ENCODE data around the gene FBXW11. TPM values are rescaled to one million over a fixed set of nuclear protein-coding genes. Genes with fewer than 3 reads are reported as not detected.

The FBXW11 gene
- total RNA-seq, 1 experiment from 2014 or later, result 52.0 TPM

DNA sequence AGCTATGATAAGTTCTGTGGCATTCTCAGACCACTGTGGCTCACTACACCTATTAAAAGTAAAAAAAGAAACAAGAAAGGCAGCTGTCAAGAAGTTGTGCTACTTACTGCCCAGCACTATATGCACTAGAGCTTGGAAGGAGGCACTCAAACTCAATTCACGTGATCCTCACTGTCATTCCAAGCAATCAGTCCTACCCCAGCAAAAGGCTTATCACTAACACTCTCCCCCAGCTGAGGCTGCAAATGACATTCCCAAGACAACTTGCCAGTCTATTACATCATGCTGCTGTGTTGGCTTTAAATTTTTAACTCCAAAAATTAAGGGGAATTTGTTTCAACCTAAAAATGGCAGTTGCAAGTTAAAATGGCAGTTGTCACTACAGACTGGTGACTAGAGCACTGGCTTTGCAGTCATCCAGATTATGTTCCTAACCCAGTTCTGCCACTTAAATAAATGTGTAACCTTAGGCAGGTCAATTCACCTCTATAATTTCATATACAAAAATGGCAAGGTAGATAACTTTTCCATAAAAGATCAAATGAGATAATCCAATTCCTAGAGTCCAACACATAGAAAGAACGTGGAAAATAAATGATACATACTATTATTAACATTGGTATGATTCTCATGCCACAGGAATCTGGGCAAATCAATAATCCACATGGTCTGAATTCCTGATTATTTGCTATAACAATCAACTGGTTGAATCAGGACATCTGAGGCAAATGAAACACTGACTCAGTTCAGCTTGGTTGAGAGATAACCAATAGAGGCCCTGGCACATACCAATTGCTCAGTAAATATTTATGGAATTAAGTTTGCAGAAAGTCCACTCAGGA is 52.4 kb downstream of the FBXW11 start:
- H3K9ac ChIP-seq (ENCODE audit: low read length), result peak overlapping the region; percentile 37
- H4K20me1 ChIP-seq (ENCODE audit: insufficient read depth), result peaks cover 11% of the 10 kb centered on the region; the same call in 1 of the 2 replicates
- H3K4me2 ChIP-seq (ENCODE audit: low read length), result peak overlapping the region; percentile 63
- peaks cover 46 to 52% of the 10 kb centered on the region in 2 experiments for H3K4me1 ChIP-seq (ENCODE audit: control insufficient read depth in 1 of 2, insufficient read depth in 2 of 2, low read length in 2 of 2)
- H2AFZ ChIP-seq (ENCODE audit: low read depth, low read length, poor library complexity, severe bottlenecking), result no peak overlapping the region
- TF ChIP-seq SRF (IDR thresholded peaks at IDR 0.05; ENCODE audit: low read depth) (0 out of 2 replicates have a peak, but pooled peaks have one; percentile 45), CEBPB (IDR thresholded peaks at IDR 0.05; ENCODE audit: low read depth) (peak; percentile 64; the same call in 1 of the 2 replicates), SIN3A (IDR thresholded peaks at IDR 0.05; ENCODE audit: low read depth) (no peak), ZNF274 (IDR thresholded peaks at IDR 0.05; ENCODE audit: low read depth, low read length) (no peak), CBX3 (IDR thresholded peaks at IDR 0.05; ENCODE audit: low read depth) (0 out of 2 replicates have a peak, but pooled peaks have one; percentile 10)
- no peaks in the 10 kb centered on the region for H3K36me3 ChIP-seq (ENCODE audit: control insufficient read depth in 1 of 2, insufficient read depth in 2 of 2, low read length in 2 of 2)
- ChIA-PET POLR2A (no interaction called here), RAD21 (ENCODE audit: low non-redundant PET in 1 of 2, low total read pairs in 2 of 2, uncharacterized antibody in 2 of 2, unreplicated experiment in 2 of 2) (no interaction called here), CTCF (interaction anchor here (0.6 kb wide), 1 partner anchor 81 kb away, joined by 4 read pairs; no protein-coding TSS in a partner anchor)
- H3K27me3 ChIP-seq (ENCODE audit: insufficient read depth, low read length), result no peaks in the 10 kb centered on the region
- H3K4me3 ChIP-seq (replicated peaks in 1 of 2; ENCODE audit: low read depth in 1 of 2, low read length in 2 of 2), result peak overlapping the region in 1 of 2 experiments; percentile 30; a peak in 2 of 4 replicates
- DNase-seq (ENCODE audit: low read depth, low spot score), result peak; percentile 54
- no peaks in the 10 kb centered on the region for H3K9me3 ChIP-seq (ENCODE audit: control insufficient read depth in 1 of 2, insufficient read depth in 1 of 2, low read depth in 1 of 2, low read length in 2 of 2)
- BruUV-seq (replicated peaks), result no TSS peak
- H3K9me2 ChIP-seq (ENCODE audit: insufficient read depth), result no peaks in the 10 kb centered on the region
- ATAC-seq, result peak; percentile 89
- peaks cover 96% of the 10 kb centered on the region for H3K79me2 ChIP-seq (ENCODE audit: insufficient read depth, low read length)
- H3K27ac ChIP-seq (ENCODE audit: low read depth, low read length), result peak overlapping the region; percentile 77
- intact Hi-C loops (cut with micrococcal nuclease), result no loop called here

GRCh38 chr5:171952021-171952420 is 54.4 kb downstream of the FBXW11 start:
- no peak overlapping the region for H3K9ac ChIP-seq (ENCODE audit: low read length)
- no peaks in the 10 kb centered on the region for H3K27me3 ChIP-seq (ENCODE audit: insufficient read depth, low read length)
- H3K9me3 ChIP-seq (ENCODE audit: control insufficient read depth in 1 of 2, insufficient read depth in 1 of 2, low read depth in 1 of 2, low read length in 2 of 2), result no peaks in the 10 kb centered on the region
- TF ChIP-seq ZNF274 (IDR thresholded peaks at IDR 0.05; ENCODE audit: low read depth, low read length) (no peak), FOSL1 (IDR thresholded peaks at IDR 0.05; ENCODE audit: low read depth) (no peak), EZH2 (IDR thresholded peaks at IDR 0.05) (no peak), YY1 (IDR thresholded peaks at IDR 0.05; ENCODE audit: extremely low read depth, insufficient replicate concordance, low read depth, low read length) (no peak)
- ATAC-seq (no peak), DNase-seq (ENCODE audit: low read depth, low spot score) (no peak)
- peaks cover 6% of the 10 kb centered on the region; the same call in 1 of the 2 replicates for H4K20me1 ChIP-seq (ENCODE audit: insufficient read depth)
- no peak overlapping the region for H2AFZ ChIP-seq (ENCODE audit: low read depth, low read length, poor library complexity, severe bottlenecking)
- RAD21 ChIA-PET (ENCODE audit: low non-redundant PET in 1 of 2, low total read pairs in 2 of 2, uncharacterized antibody in 2 of 2, unreplicated experiment in 2 of 2), result no interaction called here
- peaks cover 43% of the 10 kb centered on the region in 2 experiments for H3K4me1 ChIP-seq (ENCODE audit: control insufficient read depth in 1 of 2, insufficient read depth in 2 of 2, low read length in 2 of 2)
- no peak overlapping the region for H3K4me2 ChIP-seq (ENCODE audit: low read length)
- no peak overlapping the region for H3K27ac ChIP-seq (ENCODE audit: low read depth, low read length)
- no TSS peak for BruUV-seq (replicated peaks)
- H3K79me2 ChIP-seq (ENCODE audit: insufficient read depth, low read length), result peaks cover 93% of the 10 kb centered on the region
- H3K4me3 ChIP-seq (replicated peaks in 1 of 2; ENCODE audit: low read depth in 1 of 2, low read length in 2 of 2), result no peak overlapping the region
- no peaks in the 10 kb centered on the region for H3K36me3 ChIP-seq (ENCODE audit: control insufficient read depth in 1 of 2, insufficient read depth in 2 of 2, low read length in 2 of 2)
- POLR2A ChIA-PET, result no interaction called here
- H3K9me2 ChIP-seq (ENCODE audit: insufficient read depth), result no peaks in the 10 kb centered on the region
- CTCF ChIA-PET, result no interaction called here
- intact Hi-C loops (cut with micrococcal nuclease), result no loop called here
